ENCODE results near the gene DHCR24.

DNA sequence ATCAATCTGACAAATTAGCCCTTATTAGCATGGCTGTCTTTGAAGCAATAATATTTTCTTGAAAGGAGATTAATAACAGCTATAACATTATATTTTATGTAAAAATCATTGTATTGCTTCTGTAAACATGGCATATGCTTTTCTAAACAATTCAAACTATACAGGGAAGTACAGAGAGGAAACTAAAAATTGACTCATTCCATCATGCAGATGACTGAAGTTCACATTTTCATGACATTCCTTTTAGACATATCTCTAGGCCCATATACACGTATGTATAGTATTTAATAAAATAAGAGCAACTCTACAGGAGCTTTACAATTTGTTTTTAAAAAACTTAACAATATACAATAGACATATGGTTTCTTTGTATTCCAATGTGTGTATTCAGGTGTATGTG, 5.6 kb upstream of the DHCR24 start:
- TF ChIP-seq, protein P1, sequence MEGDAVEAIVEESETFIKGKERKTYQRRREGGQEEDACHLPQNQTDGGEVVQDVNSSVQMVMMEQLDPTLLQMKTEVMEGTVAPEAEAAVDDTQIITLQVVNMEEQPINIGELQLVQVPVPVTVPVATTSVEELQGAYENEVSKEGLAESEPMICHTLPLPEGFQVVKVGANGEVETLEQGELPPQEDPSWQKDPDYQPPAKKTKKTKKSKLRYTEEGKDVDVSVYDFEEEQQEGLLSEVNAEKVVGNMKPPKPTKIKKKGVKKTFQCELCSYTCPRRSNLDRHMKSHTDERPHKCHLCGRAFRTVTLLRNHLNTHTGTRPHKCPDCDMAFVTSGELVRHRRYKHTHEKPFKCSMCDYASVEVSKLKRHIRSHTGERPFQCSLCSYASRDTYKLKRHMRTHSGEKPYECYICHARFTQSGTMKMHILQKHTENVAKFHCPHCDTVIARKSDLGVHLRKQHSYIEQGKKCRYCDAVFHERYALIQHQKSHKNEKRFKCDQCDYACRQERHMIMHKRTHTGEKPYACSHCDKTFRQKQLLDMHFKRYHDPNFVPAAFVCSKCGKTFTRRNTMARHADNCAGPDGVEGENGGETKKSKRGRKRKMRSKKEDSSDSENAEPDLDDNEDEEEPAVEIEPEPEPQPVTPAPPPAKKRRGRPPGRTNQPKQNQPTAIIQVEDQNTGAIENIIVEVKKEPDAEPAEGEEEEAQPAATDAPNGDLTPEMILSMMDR (CRISPR knock-in tag; IDR thresholded peaks at IDR 0.05): no peak
- TF ChIP-seq, protein P2, sequence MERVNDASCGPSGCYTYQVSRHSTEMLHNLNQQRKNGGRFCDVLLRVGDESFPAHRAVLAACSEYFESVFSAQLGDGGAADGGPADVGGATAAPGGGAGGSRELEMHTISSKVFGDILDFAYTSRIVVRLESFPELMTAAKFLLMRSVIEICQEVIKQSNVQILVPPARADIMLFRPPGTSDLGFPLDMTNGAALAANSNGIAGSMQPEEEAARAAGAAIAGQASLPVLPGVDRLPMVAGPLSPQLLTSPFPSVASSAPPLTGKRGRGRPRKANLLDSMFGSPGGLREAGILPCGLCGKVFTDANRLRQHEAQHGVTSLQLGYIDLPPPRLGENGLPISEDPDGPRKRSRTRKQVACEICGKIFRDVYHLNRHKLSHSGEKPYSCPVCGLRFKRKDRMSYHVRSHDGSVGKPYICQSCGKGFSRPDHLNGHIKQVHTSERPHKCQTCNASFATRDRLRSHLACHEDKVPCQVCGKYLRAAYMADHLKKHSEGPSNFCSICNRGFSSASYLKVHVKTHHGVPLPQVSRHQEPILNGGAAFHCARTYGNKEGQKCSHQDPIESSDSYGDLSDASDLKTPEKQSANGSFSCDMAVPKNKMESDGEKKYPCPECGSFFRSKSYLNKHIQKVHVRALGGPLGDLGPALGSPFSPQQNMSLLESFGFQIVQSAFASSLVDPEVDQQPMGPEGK (CRISPR knock-in tag; IDR thresholded peaks at IDR 0.05): no peak
- TF ChIP-seq, protein P3, sequence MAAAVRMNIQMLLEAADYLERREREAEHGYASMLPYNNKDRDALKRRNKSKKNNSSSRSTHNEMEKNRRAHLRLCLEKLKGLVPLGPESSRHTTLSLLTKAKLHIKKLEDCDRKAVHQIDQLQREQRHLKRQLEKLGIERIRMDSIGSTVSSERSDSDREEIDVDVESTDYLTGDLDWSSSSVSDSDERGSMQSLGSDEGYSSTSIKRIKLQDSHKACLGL (CRISPR knock-in tag; IDR thresholded peaks at IDR 0.05): no peak
- TF ChIP-seq ARID2 (CRISPR knock-in tag; IDR thresholded peaks at IDR 0.05; ENCODE audit: borderline replicate concordance) (no peak), POLR2A (IDR thresholded peaks at IDR 0.05; ENCODE audit: insufficient read depth in 1 of 2, low read depth in 2 of 2, low read length in 2 of 2) (no peak)
- TF ChIP-seq, protein P4, sequence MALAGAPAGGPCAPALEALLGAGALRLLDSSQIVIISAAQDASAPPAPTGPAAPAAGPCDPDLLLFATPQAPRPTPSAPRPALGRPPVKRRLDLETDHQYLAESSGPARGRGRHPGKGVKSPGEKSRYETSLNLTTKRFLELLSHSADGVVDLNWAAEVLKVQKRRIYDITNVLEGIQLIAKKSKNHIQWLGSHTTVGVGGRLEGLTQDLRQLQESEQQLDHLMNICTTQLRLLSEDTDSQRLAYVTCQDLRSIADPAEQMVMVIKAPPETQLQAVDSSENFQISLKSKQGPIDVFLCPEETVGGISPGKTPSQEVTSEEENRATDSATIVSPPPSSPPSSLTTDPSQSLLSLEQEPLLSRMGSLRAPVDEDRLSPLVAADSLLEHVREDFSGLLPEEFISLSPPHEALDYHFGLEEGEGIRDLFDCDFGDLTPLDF (CRISPR knock-in tag; IDR thresholded peaks at IDR 0.05): no peak

Data from HepG2 (cell line).